Activated naive CD8-positive, alpha-beta T cell treated with anti-CD3 and anti-CD28 coated beads for 36 hours (primary cell): ENCODE data around the gene BRAT1. TPM values are rescaled to one million over a fixed set of nuclear protein-coding genes. Genes with fewer than 3 reads are reported as not detected.

Source experiments
- DNase-seq: peaks from one replicate; pipeline ENCODE4 v3.0.0; 2021
- H3K27ac Mint-ChIP-seq: one replicate; pipeline ENCODE4 v1.8.0; 2022; ENCODE audit warnings: mild to moderate bottlenecking, moderate library complexity, mixed read lengths
- H3K27me3 Mint-ChIP-seq: one replicate; pipeline ENCODE4 v1.8.0; 2022; ENCODE audit warnings: mild to moderate bottlenecking, mixed read lengths
- H3K36me3 Mint-ChIP-seq: one replicate; pipeline ENCODE4 v1.8.0; 2021; ENCODE audit warnings: mild to moderate bottlenecking, mixed read lengths
- H3K4me1 Mint-ChIP-seq: one replicate; pipeline ENCODE4 v1.8.0; 2021; ENCODE audit warnings: mixed read lengths
- H3K4me3 Mint-ChIP-seq: one replicate; pipeline ENCODE4 v1.8.0; 2022; ENCODE audit warnings: mild to moderate bottlenecking, moderate library complexity, mixed read lengths
- H3K9me3 Mint-ChIP-seq: one replicate; pipeline ENCODE4 v1.8.0; 2022; ENCODE audit warnings: mixed read lengths
- total RNA-seq, 2 experiments: library from RNA; stranded (reverse); gene quantifications; one replicate each; pipeline ENCODE4 v1.2.3, GENCODE V29; 2021

BRAT1 gene
- total RNA-seq, 2 experiments from 2014 or later: 36.4 to 37.8 TPM

DNA sequence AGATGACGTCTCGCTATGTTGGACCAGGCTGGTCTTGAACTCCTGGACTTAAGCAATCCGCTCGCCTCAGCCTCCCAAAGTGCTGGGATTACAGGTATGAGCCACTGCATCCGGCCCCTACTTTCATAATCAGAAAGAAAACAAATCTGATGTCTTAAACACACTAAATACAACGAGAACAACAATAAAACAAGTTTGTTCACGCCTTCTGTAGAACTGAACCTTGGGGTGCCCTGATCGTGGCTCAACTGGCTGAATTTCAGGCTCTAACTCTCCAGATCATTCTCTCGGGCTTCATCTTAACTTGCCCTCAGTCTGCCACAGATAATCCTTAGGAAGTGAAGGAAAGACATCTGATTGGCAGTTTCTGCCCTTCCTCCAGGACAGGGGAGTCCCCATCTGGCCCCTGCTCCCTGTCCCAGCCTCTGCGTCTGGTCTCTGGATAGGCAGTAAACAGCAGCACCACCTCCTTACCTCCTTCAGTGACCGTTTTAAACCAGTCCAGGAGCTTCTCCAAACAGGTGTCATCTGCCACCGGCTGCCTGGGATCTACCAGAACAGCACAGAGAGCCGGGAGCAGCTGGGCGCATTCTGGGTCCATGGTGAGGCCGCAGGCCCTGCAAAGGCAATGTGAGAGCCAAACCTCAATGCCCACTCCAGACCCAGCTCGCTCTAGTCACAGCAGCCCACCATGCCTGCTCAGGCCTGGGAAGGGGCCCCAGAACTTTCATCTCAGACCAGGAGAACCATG, 1.3 kb downstream of the BRAT1 start:
- H3K36me3 Mint-ChIP-seq: peaks cover 21% of the 10 kb centered on the region
- peak overlapping the region; percentile 93 for H3K27ac Mint-ChIP-seq
- peaks cover 14% of the 10 kb centered on the region for H3K4me1 Mint-ChIP-seq
- H3K27me3 Mint-ChIP-seq: no peaks in the 10 kb centered on the region
- no peak for DNase-seq
- peak overlapping the region; percentile 86 for H3K4me3 Mint-ChIP-seq
- H3K9me3 Mint-ChIP-seq: no peaks in the 10 kb centered on the region

GRCh38 chr7:2553108-2553507, 2.2 kb downstream of the BRAT1 start:
- Mint-ChIP-seq H3K4me3 (peak overlapping the region; percentile 54), H3K9me3 (no peaks in the 10 kb centered on the region), H3K36me3 (peaks cover 22% of the 10 kb centered on the region), H3K27ac (no peak overlapping the region), H3K27me3 (no peaks in the 10 kb centered on the region), H3K4me1 (peaks cover 14% of the 10 kb centered on the region)
- no peak for DNase-seq

- H3K27me3 Mint-ChIP-seq: no peaks in the 10 kb centered on the region
- peaks cover 14% of the 10 kb centered on the region for H3K4me1 Mint-ChIP-seq
- no peak overlapping the region for H3K27ac Mint-ChIP-seq
- H3K36me3 Mint-ChIP-seq: peaks cover 24% of the 10 kb centered on the region
- no peak for DNase-seq
- H3K4me3 Mint-ChIP-seq: no peak overlapping the region
- H3K9me3 Mint-ChIP-seq: no peaks in the 10 kb centered on the region
These were observed 3.9 kb downstream of the BRAT1 start for GRCh38 chr7:2551418-2551817.

- H3K36me3 Mint-ChIP-seq: peaks cover 13% of the 10 kb centered on the region
- H3K4me3 Mint-ChIP-seq: no peak overlapping the region
- no peaks in the 10 kb centered on the region for H3K9me3 Mint-ChIP-seq
- H3K27me3 Mint-ChIP-seq: no peaks in the 10 kb centered on the region
- H3K4me1 Mint-ChIP-seq: peaks cover 2% of the 10 kb centered on the region
- no peak for DNase-seq
- no peak overlapping the region for H3K27ac Mint-ChIP-seq
These were observed 8.3 kb downstream of the BRAT1 start for GRCh38 chr7:2546776-2547586.

- Mint-ChIP-seq H3K9me3 (no peaks in the 10 kb centered on the region), H3K4me1 (peaks cover 2% of the 10 kb centered on the region), H3K4me3 (no peak overlapping the region), H3K36me3 (peaks cover 12% of the 10 kb centered on the region), H3K27me3 (no peaks in the 10 kb centered on the region), H3K27ac (no peak overlapping the region)
- no peak for DNase-seq
These were observed 9.4 kb downstream of the BRAT1 start for GRCh38 chr7:2545746-2546425.

DNA sequence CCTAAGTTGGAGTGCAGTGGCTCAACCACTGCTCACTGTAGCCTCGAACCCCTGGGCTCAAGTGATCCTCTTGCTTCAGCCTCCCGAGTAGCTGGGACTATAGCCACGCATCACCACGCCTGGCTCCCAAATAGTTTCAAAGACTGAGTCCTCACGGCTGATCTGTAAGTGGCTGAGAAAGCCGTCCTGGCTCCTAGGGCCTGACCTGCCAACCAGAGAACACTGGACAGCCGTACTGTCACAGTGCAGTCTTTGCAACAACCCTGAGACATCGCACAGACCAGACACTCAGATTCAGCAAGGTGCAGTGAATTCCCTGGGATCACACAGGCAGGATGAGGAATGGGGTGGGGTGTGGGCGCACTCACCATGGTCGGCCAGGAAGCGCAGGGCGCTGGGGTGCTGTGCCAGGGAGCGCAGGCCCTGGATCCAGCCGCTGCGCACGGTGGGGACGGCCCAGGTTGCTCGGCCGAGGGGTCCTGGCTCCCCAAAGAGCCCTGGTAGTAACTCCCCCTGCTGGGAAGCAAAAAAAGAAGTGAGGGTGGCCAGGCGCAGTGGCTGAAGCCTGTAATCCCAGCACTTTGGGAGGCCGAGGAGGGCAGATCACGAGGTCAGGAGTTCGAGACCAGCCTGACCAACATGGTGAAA, 10.7 kb downstream of the BRAT1 start:
- Mint-ChIP-seq H3K4me1 (peaks cover 2% of the 10 kb centered on the region), H3K27me3 (no peaks in the 10 kb centered on the region), H3K9me3 (no peaks in the 10 kb centered on the region), H3K4me3 (no peak overlapping the region), H3K27ac (no peak overlapping the region), H3K36me3 (peaks cover 7% of the 10 kb centered on the region)
- no peak for DNase-seq

DNA sequence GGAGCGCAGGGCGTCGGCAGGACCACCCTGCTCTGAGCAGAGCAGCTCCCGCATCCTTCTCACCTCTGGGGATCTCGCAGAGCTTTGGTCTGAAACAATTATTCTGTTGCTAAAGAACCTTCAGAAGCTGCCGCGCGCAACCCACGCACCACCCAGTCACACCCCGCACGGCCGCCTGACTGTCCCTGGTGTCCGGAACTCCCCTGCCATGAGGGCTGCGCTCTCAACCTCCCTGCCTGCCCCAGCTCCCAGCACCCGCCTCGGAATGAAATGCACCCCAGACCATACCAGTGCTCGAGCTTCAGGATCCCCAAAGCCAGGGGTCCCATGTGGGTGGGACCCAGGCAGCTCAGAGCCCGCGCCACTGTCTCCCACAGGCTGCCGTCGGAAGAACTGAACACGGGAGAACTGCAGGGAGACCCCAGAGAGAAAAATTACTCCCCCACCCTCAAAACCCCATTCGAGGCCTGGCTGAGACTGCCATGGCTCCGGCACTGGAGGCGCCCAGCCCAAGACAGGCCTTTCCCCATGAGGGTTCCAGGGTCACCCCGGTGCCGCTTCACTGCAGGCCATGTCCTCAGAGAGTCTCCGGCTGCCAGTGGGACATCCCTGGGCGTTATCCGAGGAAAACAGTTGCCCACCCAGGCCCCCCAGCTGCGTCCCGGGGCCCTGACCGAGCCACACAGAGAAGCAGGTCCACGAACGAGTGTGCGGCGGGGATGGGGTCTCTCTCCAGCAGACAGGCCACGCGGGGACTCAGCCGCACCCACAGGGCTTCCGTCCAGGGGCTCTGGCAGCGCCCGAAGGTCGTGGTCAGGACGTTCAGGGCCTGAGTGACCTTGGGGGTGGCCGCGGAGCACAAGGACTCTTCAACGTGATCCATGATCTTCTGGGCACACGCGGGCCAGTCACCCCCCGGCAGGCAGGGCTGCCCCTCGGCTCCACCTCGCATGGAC, 12.1 kb downstream of the BRAT1 start:
- no peak overlapping the region for H3K4me3 Mint-ChIP-seq
- H3K36me3 Mint-ChIP-seq: peaks cover 2% of the 10 kb centered on the region
- no peaks in the 10 kb centered on the region for H3K4me1 Mint-ChIP-seq
- no peaks in the 10 kb centered on the region for H3K9me3 Mint-ChIP-seq
- H3K27ac Mint-ChIP-seq: no peak overlapping the region
- no peaks in the 10 kb centered on the region for H3K27me3 Mint-ChIP-seq
- DNase-seq: no peak

GRCh38 chr7:2542011-2542915, 13.1 kb downstream of the BRAT1 start:
- no peaks in the 10 kb centered on the region for H3K27me3 Mint-ChIP-seq
- H3K4me1 Mint-ChIP-seq: no peaks in the 10 kb centered on the region
- peaks cover 2% of the 10 kb centered on the region for H3K36me3 Mint-ChIP-seq
- H3K4me3 Mint-ChIP-seq: no peak overlapping the region
- DNase-seq: no peak
- H3K9me3 Mint-ChIP-seq: no peaks in the 10 kb centered on the region
- H3K27ac Mint-ChIP-seq: no peak overlapping the region

DNA sequence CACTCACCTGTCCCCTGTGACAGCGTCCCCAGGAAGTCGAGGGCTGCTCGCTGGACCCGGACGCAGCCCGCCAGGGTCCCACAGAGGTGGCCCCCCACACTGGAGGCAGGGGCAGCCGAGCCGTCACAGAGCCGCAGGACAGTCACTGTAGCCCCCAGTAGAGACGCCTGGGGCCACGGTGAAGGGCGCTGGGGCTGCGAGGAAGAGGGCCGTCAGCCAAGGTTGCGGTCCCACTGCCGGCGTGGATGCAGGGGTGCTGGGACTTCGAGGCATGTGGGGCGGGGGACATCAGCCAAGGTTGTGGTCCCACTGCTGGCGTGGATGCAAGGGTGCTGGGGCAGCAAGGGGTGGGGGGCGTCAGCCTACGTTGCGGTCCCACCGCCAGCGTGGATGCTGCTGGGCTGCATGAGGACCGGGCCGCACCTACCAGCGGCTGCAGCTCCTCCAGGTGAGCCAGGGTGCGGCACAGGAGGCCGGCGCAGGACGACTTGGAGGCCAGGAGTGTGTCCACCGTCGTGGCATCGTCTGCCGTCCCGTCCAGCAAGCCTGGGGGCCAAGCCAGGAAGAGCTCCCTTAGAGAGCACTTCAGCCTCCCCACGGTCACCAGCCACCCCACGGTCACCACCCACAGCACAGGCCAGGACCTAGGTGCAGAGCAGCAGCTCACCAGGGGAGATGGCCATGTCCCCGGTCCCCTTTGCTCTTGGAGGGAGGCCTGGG, 13.9 kb downstream of the BRAT1 start:
- Mint-ChIP-seq H3K27ac (no peak overlapping the region), H3K27me3 (no peaks in the 10 kb centered on the region), H3K36me3 (peaks cover 2% of the 10 kb centered on the region), H3K4me3 (no peak overlapping the region), H3K9me3 (no peaks in the 10 kb centered on the region), H3K4me1 (no peaks in the 10 kb centered on the region)
- no peak for DNase-seq

DNA sequence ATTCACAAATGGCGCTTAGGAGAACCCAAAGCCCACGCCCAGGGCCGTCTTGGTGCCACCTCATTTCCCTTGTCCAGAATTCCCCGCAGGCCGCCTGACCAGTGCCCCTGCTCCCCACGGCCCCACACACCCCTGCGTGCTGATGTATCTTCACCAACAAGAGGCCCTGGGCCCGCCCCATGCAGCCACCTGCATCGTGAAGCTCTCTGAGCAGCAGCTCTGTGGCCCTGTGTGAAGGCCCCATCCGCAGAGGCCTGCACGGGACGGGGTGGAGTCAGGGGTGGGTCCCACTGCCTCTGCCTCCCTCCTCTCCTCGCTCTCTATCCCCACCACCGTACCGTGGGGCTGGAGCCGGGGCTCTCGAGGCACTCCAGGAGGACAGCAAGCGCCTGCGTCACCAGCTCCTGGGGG, 14.7 kb downstream of the BRAT1 start:
- H3K27ac Mint-ChIP-seq: no peak overlapping the region
- no peaks in the 10 kb centered on the region for H3K27me3 Mint-ChIP-seq

GRCh38 chr7:2540133-2540532, 15.2 kb downstream of the BRAT1 start:
- Mint-ChIP-seq H3K27ac (no peak overlapping the region), H3K4me1 (no peaks in the 10 kb centered on the region), H3K36me3 (peaks cover 2% of the 10 kb centered on the region), H3K27me3 (no peaks in the 10 kb centered on the region), H3K4me3 (no peak overlapping the region), H3K9me3 (no peaks in the 10 kb centered on the region)
- no peak for DNase-seq

More for the DNA sequence above, 14.7 kb downstream of the BRAT1 start:
- H3K4me1 Mint-ChIP-seq: no peaks in the 10 kb centered on the region
- peaks cover 2% of the 10 kb centered on the region for H3K36me3 Mint-ChIP-seq
- no peak for DNase-seq
- H3K4me3 Mint-ChIP-seq: no peak overlapping the region
- no peaks in the 10 kb centered on the region for H3K9me3 Mint-ChIP-seq

DNA sequence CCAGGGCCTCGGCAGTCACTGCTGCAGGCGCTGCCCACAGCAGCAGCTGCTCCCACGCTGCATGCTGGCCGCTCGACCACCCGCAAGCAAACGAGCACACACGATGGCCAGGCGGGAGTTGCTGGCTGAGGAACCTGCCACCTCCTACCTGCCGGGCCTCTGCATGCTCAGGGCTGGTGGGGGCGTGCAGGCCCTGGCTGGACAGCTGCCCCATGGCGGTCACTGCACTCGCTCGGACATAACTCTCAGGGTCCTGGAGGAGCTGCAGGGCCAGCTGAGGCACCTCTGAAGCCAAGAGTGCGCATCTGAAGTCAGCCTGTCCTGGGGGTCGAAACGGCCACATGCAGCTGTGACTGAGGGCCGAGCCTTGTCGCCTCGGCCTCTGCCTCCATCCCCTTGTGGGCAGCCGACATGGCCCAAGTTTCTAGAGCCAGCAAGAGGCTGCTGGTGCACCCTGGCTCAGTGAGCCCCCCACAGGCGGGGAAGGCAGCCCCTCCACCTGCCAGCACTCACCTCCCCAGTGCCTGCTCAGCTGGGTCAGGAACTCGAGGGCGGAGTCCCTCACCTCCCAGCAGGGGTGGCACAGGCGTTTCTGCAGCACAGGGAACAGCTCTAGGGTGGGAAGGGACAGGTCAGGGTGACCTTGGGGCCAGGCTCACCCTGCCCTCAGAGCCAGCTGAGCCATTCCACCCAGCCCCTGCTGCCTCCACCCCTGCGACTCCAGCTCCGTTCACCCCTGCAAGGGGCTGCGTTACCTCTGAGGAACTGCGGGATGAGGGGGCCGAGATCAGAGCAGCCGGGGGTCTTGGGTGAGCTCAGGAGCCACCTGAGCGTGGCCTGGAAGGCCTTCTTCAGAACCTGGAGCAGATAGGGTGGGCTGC, 16.1 kb downstream of the BRAT1 start:
- DNase-seq: no peak
- no peak overlapping the region for H3K27ac Mint-ChIP-seq
- peaks cover 2% of the 10 kb centered on the region for H3K36me3 Mint-ChIP-seq
- H3K4me1 Mint-ChIP-seq: no peaks in the 10 kb centered on the region
- H3K27me3 Mint-ChIP-seq: no peaks in the 10 kb centered on the region
- H3K4me3 Mint-ChIP-seq: no peak overlapping the region
- no peaks in the 10 kb centered on the region for H3K9me3 Mint-ChIP-seq
